IPS-18c (cell line): Measurements from ENCODE around the gene PPP1R8.
"Not testable (repeated sequence)": the region's sequence is repeated elsewhere in the genome, so short reads cannot be mapped to it uniquely, and the experiment has no call there.

Source experiments
- H3K4me3 ChIP-seq: 2 replicates; pipeline ENCODE4 v1.7.0; 2013; ENCODE audit warnings: low read depth, mild to moderate bottlenecking, low read length, moderate library complexity; ENCODE audit not compliant: insufficient read depth
- H3K9me3 ChIP-seq: one replicate; pipeline ENCODE4 v1.6.1; 2013; ENCODE audit warnings: mild to moderate bottlenecking, low read length, moderate library complexity; ENCODE audit not compliant: control insufficient read depth, insufficient read depth

The PPP1R8 gene

GRCh38 chr1:27824411-27824810 lies 6.2 kb upstream of the PPP1R8 start:
- no peaks in the 10 kb centered on the region for H3K9me3 ChIP-seq
- no peak overlapping the region for H3K4me3 ChIP-seq

- not testable (repeated sequence) for H3K4me3 ChIP-seq, H3K9me3 ChIP-seq
Observed at GRCh38 chr1:27829339-27829960, 1.1 kb upstream of the PPP1R8 start.

GRCh38 chr1:27831568-27832410 lies 1.2 kb downstream of the PPP1R8 start:
- Histone ChIP-seq H3K4me3 (peak overlapping the region; percentile 92), H3K9me3 (no peaks in the 10 kb centered on the region)

- no peaks in the 10 kb centered on the region for H3K9me3 ChIP-seq
- no peak overlapping the region for H3K4me3 ChIP-seq
Observed at GRCh38 chr1:27832762-27833161, 2.2 kb downstream of the PPP1R8 start.

DNA sequence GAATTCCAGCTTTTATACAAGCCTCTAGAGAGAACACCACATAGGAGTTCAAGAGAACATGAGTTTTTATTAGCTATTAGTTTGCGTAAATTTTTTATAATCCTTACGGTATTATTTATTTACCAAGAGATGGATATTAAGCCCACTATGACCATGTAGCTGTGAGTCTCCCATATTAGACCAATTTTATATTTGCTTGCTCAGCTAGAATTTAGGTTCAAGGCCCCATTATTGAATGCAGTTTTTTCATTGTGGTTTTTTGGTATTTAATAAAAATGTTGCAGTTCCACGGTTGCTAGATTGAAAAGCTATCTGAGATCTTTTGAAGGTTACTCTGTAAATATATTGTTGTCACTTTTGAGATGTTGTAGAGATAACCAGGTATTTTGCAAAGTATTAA lies 2.9 kb downstream of the PPP1R8 start:
- no peaks in the 10 kb centered on the region for H3K9me3 ChIP-seq
- no peak overlapping the region for H3K4me3 ChIP-seq

- no peaks in the 10 kb centered on the region for H3K9me3 ChIP-seq
Observed at GRCh38 chr1:27835046-27835445, 4.5 kb downstream of the PPP1R8 start.

GRCh38 chr1:27835501-27835900 lies 4.9 kb downstream of the PPP1R8 start:
- no peak overlapping the region for H3K4me3 ChIP-seq
- no peaks in the 10 kb centered on the region for H3K9me3 ChIP-seq

More at GRCh38 chr1:27835046-27835445, 4.5 kb downstream of the PPP1R8 start:
- H3K4me3 ChIP-seq, result no peak overlapping the region

DNA sequence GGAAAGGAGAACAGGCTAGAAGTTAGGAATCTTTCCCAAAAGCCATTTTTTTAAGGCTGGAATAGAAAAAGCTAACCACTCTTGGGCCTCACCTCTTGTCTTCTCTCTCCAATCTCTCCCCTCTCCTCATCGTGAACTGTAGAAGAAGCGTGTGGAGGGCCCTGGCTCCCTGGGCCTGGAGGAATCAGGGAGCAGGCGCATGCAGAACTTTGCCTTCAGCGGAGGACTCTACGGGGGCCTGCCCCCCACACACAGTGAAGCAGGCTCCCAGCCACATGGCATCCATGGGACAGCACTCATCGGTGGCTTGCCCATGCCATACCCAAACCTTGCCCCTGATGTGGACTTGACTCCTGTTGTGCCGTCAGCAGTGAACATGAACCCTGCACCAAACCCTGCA lies 19.4 kb downstream of the PPP1R8 start:
- H3K4me3 ChIP-seq, result no peak overlapping the region
- H3K9me3 ChIP-seq, result peaks cover 6% of the 10 kb centered on the region

DNA sequence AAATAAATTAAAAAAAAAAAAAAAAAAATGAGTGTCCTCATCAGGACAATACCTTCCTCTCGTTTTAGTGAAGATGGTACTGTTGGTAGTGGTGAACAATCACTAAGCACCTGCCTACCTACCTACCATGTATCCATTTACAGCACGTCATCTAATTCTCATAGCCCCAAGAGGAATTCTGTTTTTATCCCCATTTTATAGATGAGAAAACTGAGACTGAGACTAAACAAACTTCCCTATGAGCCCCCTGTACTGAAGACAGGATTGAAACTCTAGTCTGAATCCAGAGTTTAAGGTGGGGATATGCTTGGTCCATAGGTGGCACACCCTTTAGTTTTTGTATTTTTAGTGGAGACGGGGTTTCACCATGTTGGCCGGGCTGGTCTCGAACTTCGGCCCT lies 24.5 kb downstream of the PPP1R8 start:
- Histone ChIP-seq H3K4me3 (no peak overlapping the region), H3K9me3 (peaks cover 6% of the 10 kb centered on the region)

GRCh38 chr1:27856561-27857343 lies 26.2 kb downstream of the PPP1R8 start:
- H3K9me3 ChIP-seq, result peaks cover 4% of the 10 kb centered on the region
- no peak overlapping the region for H3K4me3 ChIP-seq

GRCh38 chr1:27857552-27857951 lies 27.0 kb downstream of the PPP1R8 start:
- H3K4me3 ChIP-seq, H3K9me3 ChIP-seq: not testable (repeated sequence)

DNA sequence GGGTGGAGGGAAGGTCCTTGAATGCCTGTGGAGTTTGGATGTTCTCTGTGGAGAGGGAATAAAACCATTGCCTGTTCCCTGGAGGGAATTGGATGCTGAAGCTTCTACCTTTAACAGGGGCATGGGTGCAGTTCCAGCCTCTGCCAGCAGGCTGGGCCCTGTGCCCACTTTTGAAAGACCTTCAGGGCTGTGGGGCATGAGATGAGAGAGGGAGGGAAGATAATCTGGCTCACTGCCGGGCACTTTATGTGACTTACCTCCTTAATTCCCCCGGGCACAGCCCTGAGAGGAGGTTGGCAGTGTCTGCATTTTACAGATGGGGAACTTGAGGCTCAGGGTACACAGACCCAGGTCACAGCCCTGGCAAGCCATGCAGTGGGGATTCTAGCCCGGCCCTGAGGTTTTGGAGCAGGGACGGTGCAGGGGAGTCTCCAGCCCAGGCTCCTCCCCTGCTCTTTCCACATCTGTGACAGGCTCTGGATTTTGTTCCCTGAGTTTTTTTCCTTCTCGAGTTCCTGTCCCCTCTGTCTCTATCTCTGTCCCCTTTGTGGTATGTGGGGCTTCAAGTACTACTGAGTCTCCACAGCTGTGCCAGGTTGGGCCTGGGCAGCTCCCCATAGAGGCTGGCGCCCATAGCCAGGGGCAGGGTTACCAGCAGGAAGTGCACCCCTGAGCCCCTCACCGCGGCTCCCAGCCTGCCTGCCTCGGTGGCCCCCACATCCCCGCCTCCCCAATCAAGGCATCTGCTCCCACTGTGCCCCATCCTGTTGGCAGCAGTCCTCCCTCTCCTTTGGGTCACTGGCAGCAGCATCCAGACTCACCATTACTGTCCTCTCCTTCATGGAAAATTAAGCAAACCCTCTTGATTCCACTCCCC lies 27.7 kb downstream of the PPP1R8 start:
- Histone ChIP-seq H3K4me3 (no peak overlapping the region), H3K9me3 (no peaks in the 10 kb centered on the region)

- Histone ChIP-seq H3K4me3 (no peak overlapping the region), H3K9me3 (no peaks in the 10 kb centered on the region)
Observed at GRCh38 chr1:27858949-27859576, 28.5 kb downstream of the PPP1R8 start.

DNA sequence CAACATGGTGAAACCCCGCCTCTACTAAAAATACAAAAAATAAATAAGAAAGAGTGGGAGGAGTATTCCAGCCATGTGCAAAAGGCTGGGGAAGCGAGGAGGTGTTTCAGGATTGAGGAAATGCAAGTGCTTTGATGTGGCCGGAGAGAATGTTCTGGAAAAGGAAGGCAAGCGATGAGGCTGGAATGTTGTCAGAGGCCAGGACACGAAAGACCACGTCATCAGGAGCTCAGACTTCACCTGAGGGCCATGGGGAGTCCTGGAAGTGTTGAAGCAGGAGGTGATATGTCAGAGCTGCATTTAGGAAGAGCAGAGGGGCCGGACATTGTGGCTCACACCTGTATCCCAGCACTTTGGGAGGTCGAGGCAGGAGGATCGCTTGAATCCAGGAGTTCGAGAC lies 30.9 kb downstream of the PPP1R8 start:
- H3K4me3 ChIP-seq, result no peak overlapping the region
- no peaks in the 10 kb centered on the region for H3K9me3 ChIP-seq

DNA sequence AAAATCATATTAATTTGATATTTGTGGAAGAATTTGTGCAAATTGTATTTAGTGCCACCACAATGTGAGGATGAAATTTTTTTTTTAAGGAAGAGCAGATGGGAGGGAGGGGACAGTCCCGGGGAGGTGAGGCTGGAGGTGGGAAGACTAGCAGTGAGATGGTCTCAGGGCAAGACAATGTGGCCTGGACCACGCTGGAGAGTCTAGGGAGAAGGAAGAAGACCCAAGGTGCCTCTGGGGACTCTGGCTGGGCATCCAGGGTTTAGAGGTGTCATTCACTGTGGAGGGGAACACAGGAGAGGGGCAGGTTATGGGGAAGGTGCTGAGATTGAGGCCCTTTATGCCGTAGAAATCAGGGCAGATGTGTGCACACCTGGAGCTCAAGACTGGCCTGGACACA lies 31.4 kb downstream of the PPP1R8 start:
- no peaks in the 10 kb centered on the region for H3K9me3 ChIP-seq

GRCh38 chr1:27862671-27863537 lies 32.3 kb downstream of the PPP1R8 start:
- H3K9me3 ChIP-seq, result no peaks in the 10 kb centered on the region

More for the DNA sequence above, 31.4 kb downstream of the PPP1R8 start:
- no peak overlapping the region for H3K4me3 ChIP-seq

More at GRCh38 chr1:27862671-27863537, 32.3 kb downstream of the PPP1R8 start:
- no peak overlapping the region for H3K4me3 ChIP-seq
